NCI-H2196 treated with DMSO at 0.1 percent for 48 hours (cell line): ENCODE data around the gene CARS1.

Experiments
- DNase-seq: peaks from one replicate; lab custom pipeline; 2025; ENCODE audit not compliant: unreplicated experiment; lab: John Stamatoyannopoulos, UW

The CARS1 gene

DNA sequence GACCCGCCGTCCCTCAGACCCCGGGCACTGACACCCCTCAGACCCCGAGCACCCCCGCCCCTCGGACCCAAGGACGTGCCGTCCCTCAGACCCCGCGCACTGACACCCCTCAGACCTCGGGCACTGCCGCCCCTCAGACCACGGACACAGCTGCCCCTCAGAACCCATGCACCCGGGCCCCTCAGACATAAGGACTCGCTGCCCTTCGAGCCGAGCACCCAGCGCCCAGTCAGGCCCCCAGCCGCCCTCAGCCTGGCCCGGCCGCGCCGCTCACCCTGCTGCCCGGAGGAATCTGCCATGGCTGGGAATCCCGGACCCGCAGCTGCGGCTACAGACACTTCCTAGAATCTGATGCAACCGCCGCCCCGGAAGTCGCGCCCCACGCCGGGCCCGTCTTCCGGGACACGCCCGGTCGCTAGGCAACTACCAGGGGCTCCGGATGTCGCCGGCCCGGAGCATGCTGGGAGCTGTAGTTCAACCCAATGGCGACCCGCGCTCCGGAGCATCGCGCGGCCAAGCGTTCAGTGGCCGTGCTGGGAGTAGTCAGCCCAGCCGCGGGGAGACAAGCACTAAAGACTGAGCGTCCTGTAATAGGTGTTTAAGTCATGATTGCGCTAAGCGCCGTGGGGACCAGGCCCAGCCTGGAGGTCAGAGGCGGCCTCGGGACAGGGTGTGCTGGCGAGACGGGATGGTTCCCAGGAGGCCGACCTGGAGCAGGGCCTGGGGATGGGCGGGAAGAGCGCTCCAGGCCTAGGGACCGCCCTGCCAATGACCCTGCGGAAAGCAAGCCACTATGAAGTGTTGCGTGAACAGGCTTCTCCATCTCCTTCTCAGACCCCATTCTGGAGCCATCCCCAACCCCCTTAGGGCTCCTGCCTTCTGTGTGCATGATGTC lies at the start of gene CARS1:
CARS1 (minus strand) TSS at position 355 of the 895 bp plus-strand sequence; CDS start at position 299, 56 bp downstream.
- DNase-seq, result peak; percentile 92

DNA sequence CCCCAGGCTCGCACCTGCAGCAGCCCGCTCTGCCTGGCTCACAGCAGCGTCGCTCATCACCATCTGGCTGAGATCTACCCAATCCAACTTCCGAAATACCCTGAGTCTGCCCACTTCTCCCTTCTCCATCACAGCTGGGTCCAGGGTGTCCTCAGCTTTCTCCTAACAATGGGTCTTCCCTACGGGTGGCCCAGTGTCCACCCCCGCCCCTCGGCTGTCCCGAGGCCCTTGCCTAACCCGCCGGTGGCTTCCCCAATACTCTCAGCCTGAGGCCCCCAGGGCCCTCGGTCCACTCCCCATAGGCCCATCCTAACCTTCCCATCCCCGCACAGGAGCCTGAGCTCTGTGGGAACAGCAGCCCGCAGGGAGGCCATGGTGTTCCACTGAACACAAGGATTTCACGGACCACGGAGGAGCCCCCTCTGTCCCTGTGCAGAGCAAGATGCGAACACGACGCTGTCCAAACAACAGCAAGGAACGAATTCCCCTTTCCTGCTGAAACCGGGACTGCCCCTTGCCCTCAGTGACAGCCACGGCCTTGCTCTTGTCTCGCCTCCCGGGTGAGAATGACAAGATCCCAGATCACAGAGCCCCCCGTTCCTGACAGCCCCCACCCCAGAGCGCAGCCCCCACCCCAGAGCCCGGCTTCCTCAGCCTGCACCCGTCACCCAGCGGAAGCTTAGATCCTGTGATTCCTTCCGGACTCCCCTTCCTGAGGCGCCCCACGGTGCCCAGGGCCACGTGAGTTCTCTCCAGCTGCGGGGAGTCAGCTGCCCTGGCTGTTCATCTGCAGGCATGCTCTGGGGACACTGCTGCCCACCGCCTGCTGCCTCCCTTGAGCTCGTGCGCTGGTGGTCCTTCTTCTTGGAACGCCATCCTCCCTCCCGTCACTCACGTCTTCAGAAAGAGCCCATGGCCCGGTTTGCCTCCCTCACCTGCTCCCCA lies 48.8 kb upstream of the CARS1 start:
- no peak for DNase-seq

DNA sequence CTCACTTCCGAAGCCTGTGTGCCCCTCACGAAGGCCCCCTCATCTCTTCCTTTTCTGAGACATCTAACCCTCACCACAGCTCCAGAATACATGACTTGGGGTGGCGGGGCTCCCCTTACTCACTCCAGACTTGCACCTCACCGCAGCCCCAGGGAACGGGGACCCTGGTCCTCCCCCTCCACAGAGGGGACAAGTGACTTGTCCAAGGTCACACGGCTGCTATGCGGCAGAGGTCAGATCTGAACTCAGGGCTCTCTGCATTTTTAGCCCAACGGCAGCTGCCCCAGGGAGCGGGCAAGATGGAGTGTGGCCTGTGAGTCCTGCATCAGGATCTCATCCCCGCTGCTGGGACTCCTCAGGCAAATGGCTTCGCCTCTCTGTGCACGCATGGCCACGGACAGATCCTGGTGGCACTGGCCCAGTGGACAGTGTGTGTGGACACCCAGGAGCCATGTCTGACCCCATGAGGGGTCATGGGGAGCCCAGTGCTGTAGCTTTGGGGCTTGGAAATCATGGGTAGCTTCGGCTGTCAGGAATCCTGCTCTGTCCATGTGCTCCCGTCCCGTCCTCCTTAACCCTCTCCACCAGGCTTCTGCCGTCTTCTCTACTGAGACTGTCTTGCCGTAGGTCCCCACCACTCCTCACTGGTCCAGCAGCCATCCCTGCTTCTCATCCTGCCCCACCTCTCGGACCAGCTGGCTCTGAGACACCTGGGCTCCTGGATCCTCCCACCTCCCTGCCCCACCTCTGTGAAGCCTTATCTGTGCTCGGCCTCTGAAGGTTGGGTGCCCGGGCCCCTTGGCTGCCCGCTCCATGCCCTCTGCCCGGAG lies 48.0 kb upstream of the CARS1 start:
- no peak for DNase-seq

DNA sequence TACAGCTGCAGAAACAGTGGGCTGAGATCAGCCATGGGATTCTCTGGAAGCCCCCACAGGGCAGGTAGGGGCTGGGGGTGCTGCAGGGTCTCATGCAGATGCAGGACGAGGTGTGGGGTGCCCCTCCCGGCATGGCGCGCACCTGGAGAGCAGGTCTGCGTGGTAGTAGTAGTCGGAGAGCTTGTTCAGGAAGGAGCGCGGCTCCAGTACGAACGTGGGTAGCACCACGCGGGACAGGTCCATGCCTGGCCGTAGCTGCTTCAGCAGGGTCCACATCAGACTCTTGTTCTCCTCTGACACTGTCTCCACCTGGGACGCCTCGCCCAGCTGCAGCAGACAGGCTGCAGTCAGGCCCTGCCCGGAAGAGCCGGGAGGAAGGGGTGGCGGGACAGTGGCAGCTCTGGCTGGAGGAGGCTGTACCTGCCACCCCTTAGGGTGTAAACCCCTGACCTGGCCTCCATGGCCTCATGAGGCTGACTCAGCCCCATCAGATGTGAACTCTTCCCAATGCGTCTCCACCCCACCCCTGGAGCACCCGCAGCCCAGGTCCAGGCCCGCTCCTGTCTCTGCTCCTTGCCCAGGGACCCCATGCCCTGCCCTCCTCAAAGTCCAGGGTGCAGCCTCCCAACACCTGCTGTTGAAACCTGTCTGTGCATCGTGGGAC lies 47.0 kb upstream of the CARS1 start:
- no peak for DNase-seq

DNA sequence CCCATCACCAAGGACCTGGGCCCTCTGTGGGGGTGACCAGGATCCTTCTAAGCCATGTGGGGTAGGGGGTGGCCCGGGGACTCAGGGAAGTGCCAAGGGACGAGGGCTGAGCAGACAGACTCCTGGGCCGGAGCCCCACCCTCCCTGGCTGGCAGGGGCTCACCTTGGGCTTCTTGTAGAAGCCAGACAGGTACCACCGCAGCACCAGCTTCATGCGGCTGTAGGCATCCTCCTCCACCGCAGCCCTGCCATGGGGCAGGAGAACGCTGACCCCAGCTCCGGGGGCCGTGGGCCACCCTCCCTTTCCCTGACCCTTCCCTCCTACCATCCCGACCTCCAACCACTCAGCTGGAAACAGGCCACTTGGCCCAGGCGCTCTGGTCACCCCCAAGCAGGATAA lies 45.9 kb upstream of the CARS1 start:
- DNase-seq, result no peak

DNA sequence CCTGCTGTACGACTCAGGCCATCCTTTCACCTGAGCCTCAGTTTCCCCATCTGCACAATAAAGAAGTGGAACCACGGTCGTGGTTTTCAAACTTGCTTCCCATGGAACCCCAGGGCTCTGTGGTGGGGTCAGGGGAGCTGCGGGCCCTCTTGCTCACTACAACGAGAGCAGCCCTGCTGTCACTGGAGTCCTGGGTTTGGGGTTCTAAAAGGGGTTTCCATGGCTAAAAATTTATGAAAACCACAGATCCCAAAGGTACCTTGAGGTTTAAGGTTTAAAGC lies 45.4 kb upstream of the CARS1 start:
- DNase-seq, result no peak

DNA sequence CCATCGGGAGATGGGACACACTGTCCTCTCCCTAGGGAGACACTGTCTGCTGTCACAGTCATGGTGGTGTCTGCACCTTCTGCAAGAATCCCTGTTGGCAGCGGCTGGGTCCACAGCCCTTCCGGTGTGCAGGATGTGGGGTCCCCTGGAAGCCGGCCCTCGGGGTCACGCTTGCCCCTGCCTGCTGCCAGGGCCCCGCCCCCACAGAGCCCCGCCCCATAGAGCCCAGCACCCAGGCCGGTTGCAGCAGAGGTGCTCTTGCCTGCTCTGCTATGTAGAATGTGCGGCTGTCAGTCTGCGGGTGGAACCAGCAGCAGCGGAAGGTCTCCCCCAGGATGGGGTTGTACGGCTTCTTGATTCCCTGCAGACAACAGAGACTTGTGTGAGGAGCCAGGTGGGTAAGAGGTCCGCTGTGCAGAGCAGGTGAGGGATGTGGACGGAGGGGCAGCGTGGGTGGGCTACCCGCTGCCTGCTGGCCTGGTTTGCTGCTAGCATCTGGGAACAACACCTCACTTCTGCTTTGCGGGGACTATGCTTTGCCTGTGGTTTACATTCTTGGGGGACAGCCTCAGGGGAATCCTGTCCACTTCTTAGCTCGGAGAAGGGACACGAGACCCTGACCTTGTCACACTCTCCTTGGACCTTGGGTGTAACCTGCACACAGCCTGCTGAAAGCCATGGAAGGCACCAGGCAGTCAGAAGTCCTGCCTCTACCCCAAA lies 44.9 kb upstream of the CARS1 start:
- no peak for DNase-seq

DNA sequence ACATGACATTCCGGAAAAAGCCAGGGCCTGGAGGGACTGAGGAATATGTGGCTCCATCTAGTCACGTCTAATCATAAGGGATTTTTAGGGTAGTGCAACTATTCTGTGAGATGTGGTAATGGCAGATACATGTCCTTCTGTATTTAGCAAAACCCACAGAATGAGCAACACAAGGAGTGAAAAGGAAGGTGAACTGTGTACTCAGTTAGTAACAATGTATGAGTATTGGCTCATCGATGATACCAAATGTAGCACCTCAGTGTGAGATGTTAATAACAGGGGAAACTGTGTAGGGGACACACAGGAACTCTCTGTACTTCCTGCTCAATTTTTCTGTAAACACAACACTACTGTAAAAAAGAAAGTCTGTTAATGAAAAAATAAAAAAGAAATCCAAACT lies 42.0 kb upstream of the CARS1 start:
- DNase-seq, result no peak

DNA sequence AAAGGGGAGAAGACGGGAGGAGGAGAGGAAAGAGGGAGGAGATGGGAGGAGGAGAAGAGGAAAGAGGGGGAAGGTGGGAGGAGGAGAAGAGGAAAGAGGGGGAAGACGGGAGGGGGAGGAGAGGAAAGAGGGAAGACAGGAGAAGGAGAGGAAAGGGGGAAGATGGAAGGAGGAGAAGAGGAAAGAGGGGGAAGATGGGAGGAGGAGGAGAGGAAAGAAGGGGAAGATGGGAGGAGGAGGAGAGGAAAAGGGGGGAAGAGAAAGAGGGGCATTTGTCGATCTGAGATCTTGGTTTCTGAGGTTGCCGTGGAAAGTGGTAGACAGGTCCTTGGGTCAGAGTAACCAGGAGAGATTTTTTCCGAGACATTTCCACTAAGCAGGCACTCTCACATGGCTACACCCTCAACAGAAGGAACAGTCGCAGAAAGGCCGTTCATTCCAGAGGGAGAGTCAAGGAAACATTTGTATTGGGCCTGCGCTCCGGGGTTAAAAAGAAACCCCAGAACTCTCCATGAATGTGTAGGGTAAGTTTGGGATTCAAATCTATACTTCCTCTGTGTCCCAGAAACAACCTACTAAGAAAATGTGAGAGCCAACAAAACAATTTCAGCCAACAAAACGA lies 39.8 kb upstream of the CARS1 start:
- DNase-seq, result no peak

DNA sequence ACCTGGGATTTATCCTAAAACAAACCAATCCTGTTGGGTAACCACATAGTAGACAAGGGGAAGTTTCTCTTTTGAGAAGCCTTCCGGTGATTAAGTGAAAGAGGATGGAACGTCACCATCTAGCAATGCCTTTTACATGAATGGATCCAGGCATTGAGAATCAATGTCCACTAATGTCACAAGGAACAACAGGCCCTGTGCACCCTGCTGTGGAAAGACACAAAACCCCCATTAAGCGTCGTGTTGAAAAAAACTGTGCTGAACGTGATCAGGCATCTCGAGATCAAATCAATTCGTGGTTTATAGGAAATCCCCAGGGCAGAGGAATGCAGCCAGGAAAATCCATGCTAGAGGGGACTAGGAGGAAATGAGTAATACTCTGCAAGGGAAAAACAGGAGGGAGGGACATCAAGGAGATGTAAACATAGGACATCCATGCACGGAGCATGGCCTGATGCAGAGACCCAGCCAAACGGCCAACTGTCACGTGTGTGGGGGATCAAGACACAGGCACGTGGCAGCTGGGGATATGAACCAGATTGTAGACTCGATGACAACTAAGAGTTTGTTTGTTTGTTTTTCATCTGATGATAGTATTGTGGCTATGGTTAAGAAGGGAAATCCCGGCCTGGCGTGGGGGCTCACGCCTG lies 38.6 kb upstream of the CARS1 start:
- no peak for DNase-seq

DNA sequence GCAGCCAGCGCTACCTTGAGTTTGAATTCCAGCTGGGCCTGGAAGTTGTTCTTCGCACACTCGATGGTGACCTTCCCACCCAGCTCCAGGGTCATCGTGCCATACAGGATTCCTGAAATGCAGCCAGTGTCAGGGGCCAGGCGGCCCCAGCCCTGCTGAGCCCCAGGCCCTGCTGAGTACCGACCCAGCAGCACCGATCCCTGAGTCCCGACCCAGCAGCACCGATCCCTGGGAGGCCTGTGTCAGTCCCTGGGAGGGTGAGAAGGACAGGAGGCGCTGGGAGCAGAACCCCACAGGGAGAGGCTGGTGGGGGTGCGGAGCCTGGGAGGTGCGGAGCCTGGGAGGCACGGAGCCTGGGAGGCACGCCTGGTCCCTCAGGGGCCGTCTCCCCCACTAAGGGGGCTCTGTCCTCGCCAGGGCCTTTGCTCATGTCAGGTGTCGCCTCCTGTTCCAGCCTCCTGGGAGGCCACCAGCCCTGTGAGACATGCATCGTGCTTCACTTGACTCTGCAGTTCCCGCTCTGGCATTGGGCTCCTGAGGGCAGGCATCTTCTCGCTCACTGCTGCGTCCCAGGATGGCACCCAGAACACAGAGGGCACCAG lies 37.1 kb upstream of the CARS1 start:
- DNase-seq, result no peak

DNA sequence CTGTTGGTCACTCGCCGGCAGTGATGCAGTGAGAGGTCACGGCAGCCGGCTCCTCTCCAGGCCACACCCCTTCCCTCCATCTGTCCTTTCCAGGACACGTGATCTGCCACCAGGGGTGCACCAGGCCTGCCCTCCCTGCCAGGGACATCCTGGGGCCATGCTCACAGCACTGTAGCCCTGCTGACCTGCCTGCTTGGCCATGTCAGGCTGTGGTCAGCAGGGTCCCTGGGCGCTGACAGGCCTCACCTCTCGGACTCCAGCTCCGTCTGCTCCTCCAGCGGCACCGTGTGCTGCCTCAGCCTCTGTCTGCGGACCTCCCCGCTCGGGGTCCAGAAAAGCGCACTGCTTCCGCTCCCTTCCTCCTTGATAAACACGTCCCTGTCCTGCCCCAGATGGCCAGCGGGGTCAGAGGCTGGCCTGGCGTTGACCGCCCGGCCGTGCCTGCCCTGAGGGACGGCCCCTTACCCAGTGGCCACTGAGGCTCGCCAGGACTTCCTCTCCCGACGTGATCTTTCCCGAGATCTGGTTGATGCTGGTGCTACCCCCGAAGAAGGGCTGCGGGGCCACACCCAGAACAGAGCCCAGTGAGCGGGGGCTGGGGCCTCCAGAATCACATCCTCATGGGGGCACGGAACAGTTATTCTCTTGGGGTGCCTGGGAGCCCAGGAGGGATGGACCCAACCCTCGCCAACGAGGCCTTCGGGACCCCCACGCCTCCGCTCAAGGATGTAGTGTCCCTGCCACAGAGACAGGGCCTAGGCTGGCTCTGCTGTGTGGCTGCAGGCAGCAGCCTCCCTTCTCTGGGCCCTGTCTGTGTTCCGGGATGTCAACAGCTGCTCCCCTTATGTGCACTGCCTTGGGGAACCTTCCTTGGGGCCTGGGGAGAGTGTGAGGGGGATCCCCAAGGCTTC lies 36.3 kb upstream of the CARS1 start:
- DNase-seq, result peak; percentile 28

DNA sequence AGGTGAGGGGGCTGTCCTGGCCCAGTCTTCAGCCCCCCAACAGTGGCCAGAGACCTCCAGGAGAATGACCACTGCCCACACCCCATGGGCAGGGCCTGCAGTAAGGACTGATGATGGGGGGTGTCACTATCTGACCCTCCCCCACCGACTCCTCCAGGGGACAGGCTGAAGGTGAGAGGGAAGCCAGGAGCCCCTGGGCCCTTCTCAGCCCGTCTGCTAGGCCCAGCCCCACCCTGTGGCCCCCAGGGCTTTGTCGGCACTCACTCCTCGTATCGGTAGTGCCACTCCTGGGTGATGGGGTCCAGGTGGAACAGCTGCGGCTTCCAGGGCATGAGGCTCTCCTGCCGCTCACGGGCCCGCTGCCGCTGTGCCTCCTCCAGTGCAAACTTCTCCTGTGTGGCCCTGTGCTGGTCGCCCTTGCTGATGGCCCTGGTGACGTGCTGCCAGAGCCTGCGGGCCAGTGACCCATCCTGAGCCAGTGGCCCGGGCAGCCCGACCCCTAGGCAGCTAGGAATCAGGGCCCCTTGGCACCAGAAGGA lies 35.4 kb upstream of the CARS1 start:
- no peak for DNase-seq

DNA sequence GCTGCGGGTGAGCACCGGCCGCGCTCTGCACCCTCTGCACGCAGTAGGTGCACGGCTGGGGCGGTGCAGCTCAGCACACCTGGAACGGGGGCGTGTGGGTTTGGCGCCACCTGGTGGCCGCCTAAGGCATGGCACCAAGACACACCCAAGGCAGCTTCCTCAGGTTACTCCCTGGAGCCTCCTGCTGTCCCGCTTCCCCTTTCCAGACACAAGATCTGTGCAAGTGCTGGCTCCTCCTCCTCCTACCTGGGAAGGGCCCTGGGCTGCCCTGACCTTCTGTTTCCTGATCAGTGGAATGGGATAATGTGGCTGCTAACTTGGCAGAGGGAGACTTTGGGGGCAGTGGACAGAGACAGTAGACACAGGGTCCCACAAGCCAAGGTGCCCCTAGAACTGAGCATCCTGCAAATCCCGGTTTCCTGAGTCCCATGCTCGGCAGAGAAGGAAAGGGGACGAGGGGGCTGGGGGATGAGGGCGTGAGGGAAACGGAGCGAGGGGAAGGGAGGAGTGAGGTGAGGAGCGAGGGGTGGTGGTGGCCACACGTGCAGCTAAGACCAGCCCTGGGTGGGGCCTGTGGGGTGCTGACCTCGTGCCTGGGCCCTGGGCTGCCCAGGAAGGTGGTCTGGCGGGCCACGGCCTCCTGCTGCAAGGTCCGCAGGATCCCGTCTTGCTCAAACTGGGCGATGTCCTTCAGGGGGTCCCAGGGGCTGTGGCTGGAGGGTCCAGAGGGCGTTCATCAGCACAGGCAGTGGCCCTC lies 34.8 kb upstream of the CARS1 start:
- peak; percentile 67 for DNase-seq

DNA sequence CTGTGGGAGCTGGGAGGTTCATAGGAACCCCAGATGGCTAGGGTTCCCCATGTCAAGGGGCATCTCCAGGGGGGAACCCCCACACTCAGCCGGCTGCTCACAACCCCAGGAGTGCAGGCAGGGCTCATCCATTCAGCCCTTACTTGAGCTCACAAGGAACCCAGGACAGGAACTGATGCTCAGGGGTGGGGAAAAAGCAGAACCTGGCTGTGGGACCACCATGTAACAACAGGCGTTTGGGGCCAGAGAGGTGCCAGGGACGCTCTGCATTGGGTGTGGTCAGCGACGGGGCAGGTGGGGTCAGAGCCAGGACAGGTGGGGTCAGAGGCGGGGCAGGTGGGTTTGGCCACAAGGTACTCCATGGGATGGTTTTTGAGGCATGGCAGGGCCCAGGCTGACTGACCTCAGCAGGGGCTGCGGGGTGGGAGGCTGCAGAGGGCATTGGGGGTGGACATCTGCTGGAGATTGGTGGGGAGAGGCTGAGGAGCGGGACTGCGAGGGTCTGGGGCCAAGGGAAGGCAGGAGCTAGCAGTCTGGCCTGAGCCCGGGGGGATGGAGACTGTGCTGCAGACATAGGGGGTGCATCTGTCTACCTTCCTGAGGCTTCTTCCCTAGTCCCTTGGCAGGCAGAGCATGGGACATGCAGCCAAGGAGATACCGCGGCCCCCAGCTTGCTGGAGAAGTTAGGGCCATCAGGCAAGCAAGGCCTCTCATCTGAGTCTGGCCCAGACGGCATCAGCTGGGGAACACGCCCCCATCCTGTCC lies 34.0 kb upstream of the CARS1 start:
- no peak for DNase-seq
